Choroid plexus epithelial cell (primary cell): ENCODE data around the gene HOXA3.

Experiments
- DNase-seq: peaks from one replicate; pipeline ENCODE4 v3.0.0-alpha.2; 2010; ENCODE audit warnings: low read depth
- H3K4me3 ChIP-seq: 2 replicates; pipeline ENCODE4 v1.5.1; 2011; ENCODE audit warnings: low read depth, mild to moderate bottlenecking, control low read depth, low read length, moderate library complexity
- CTCF ChIP-seq: conservative IDR thresholded peaks from 2 replicates; pipeline ENCODE4 v1.5.1; 2011; ENCODE audit warnings: low read depth, mild to moderate bottlenecking, control low read depth, inconsistent platforms, low read length, moderate library complexity

HOXA3 gene

DNA sequence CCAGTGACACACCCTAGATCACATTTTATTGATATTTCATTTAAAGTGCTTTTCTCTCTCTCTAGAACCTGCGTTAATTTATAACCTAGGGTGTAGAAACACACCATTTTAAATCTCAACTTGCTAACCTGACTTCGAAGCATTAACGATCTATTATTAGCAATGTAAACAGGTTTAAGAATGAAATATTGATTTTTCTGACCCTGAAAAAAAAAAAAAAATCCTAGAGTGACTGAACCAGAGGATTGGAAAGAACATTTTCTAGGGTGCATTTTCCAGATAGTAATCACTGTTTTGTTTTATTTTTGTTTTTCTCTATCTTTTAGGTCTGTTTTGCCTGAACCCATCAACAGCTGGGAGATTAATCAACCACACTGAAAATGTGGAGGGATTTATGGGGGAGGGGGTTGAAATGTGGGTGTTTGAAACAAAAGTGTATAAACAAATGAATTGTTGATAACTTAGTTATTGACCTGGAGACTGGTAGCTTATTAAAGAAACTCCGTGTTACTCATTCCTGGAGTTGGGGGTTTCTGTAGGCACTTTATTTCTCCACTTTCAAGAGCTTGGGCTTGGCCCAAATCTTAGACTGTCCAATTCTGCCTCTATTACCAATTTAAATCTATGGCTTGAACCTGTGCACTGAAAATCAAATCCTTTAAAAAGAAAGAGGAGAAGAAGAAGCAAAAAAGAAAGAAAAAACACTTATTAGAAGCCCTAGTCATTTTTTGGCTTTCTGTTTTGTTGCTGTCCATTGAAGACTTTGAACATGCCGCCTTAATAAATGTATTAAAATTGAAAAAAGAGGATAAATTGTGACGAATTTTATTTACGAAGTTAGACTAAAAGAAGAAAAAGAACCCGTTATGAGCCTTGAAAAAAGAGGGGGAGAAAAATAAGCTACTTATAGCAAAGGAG lies 52.7 kb downstream of the HOXA3 start:
- no peak overlapping the region for H3K4me3 ChIP-seq
- no peak for DNase-seq

GRCh38 chr7:27098578-27099451 lies 53.6 kb downstream of the HOXA3 start:
- TF ChIP-seq CTCF: no peak
- DNase-seq: no peak
- H3K4me3 ChIP-seq: no peak overlapping the region

More for the DNA sequence above, 52.7 kb downstream of the HOXA3 start:
- no peak for TF ChIP-seq CTCF

DNA sequence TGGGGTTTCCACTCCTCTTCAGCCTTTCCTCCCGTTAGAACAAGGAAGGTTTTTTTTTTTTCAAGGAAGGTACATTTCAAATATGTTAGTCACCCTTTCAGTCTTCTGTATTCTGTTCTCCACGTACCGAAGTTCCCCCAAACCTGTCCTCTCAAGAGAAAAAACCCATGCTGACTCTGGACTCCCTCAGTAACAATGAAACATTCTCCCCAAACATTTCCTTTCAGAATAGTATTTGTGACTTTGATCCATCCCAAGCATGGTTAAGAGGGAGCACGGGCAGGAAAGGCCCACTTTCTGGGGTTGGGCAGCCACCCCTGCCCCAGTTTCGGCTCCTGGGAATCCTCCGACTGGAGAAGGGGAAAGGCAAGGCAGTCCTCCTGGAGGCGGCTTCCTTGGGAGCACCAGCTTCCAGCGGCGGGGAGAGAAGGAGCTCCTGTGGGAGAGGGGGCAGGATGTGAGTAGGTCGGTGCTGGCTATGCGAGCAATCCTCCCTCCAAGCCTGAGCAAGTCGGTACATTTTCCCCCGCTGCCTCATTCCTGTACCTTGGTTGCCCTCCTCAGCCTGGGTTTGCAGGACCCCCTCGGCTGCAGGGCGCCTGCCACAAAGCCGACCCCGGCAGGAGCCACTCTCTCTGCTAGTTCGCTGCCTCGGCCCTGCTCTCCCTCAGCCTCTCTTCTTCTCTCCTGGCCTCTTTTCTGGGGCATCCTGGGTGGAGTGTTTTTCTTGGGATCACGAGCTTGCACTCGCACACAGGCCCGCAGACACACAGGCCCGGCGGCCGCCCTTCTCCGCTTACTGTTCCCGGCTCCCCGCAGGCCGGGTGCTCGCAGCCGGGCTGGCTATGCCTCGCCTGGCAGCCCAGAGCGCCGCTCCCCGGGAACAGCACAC lies 54.5 kb downstream of the HOXA3 start:
- TF ChIP-seq CTCF: no peak
- no peak for DNase-seq
- no peak overlapping the region for H3K4me3 ChIP-seq

DNA sequence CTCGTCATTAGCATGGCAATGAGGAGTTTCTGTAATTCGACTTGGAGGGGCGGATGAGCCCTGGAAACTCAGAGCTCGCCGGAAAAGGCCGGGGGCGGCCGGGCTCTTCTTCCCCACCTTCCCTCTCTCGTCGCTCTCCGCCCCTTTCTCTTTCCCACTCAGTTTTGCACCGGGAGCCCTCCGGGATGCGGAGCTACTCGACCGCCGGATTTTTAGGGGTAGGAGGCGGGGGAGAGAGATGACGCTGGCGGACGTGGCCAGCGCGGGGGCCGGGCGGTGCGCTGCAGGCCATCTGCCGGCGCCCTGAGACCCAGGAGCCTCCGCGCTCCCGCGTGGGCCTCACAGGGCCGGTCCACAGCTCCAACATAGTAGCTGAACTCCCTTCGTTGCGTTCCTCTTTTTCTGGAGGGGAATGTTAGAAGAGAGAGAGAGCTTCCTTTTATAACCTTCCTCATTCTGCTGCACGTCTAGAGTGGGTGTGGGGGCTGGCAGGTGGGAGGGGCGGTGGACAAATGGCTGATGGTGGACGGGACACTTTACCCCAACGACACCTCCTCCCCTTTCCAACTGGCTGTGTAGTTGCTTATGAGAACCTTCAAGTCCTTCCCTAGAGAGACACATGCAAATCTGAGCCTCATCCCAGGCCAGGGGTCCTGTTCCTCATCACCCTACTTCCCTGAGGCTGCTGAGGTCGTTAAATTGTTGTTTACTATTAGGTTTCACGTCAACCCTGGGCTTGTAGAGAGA lies 55.4 kb downstream of the HOXA3 start:
- no peak overlapping the region for H3K4me3 ChIP-seq
- DNase-seq: no peak
- TF ChIP-seq CTCF: no peak

GRCh38 chr7:27095897-27096767 lies 56.3 kb downstream of the HOXA3 start, which contains the start of gene HOXA1:
HOXA1 (minus strand) TSS chr7:27096000; CDS start chr7:27095912, 88 bp downstream.
- H3K4me3 ChIP-seq: peak within 1 kb of the TSS; percentile 29
- no peak for TF ChIP-seq CTCF
- DNase-seq: peak; percentile 14
